Fibroblast of lung (primary cell): ENCODE data around the gene STARD7. TPM values are rescaled to one million over a fixed set of nuclear protein-coding genes. Genes with fewer than 3 reads are reported as not detected.

Experiments used
- DNase-seq, 2 donors: peaks; one replicate each; pipeline versions ENCODE4 v3.0.0 to v3.0.0-alpha.2; 2010; ENCODE audit warnings: low read depth in 2 of 2
- H2AFZ ChIP-seq: 2 replicates; pipeline ENCODE4 v1.5.1; 2012; ENCODE audit warnings: low read length, control low read depth, inconsistent platforms
- H3K27ac ChIP-seq: 2 replicates; pipeline ENCODE4 v1.5.1; 2011; ENCODE audit warnings: low read length, control low read depth; ENCODE audit not compliant: insufficient read depth
- H3K27me3 ChIP-seq: 2 replicates; pipeline ENCODE4 v1.5.1; 2011; ENCODE audit warnings: mild to moderate bottlenecking, low read length; ENCODE audit not compliant: control insufficient read depth, insufficient read depth
- H3K36me3 ChIP-seq: 2 replicates; pipeline ENCODE4 v1.5.1; 2011; ENCODE audit warnings: low read length; ENCODE audit not compliant: control insufficient read depth, insufficient read depth
- H3K4me1 ChIP-seq: 2 replicates; pipeline ENCODE4 v1.5.1; 2011; ENCODE audit warnings: low read length; ENCODE audit not compliant: control insufficient read depth, insufficient read depth; ENCODE audit errors: extremely low read depth
- H3K4me2 ChIP-seq: 2 replicates; pipeline ENCODE4 v1.5.1; 2011; ENCODE audit warnings: low read length, control low read depth; ENCODE audit not compliant: insufficient read depth; ENCODE audit errors: extremely low read depth
- H3K4me3 ChIP-seq, 4 experiments: fragments of 200-600 bp in 1 of 4; sonication (generic) in 1 of 4; replicated peaks in 1 of 4; 2 replicates each; pipeline ENCODE4 v1.5.1; 2011 to 2016; ENCODE audit warnings: low read length in 4 of 4, low read depth in 3 of 4, mild to moderate bottlenecking in 3 of 4, control low read depth in 2 of 4, inconsistent platforms in 1 of 4, mixed read lengths in 1 of 4; ENCODE audit not compliant: insufficient read depth in 1 of 4; ENCODE audit errors: control extremely low read depth in 1 of 4
- H3K79me2 ChIP-seq: 2 replicates; pipeline ENCODE4 v1.5.1; 2012; ENCODE audit warnings: mild to moderate bottlenecking, low read length, inconsistent platforms; ENCODE audit not compliant: control insufficient read depth, insufficient read depth
- H3K9ac ChIP-seq: 2 replicates; pipeline ENCODE4 v1.5.1; 2011; ENCODE audit warnings: mild to moderate bottlenecking, low read length, control low read depth; ENCODE audit not compliant: insufficient read depth
- H3K9me3 ChIP-seq: 2 replicates; pipeline ENCODE4 v1.5.1; 2012; ENCODE audit warnings: low read depth, low read length; ENCODE audit not compliant: control insufficient read depth, insufficient read depth
- H4K20me1 ChIP-seq: 2 replicates; pipeline ENCODE4 v1.5.1; 2011; ENCODE audit warnings: low read length; ENCODE audit not compliant: control insufficient read depth, insufficient read depth; ENCODE audit errors: extremely low read depth
- EZH2 ChIP-seq: IDR thresholded peaks from 2 replicates; pipeline ENCODE4 v1.5.1; 2012; ENCODE audit warnings: low read length, control low read depth, mild to moderate bottlenecking; ENCODE audit errors: missing control alignments
- polyA plus RNA-seq, 2 donors: library from polyadenylated mRNA; depleted of rRNA in 1 of 2; stranded (reverse) in 1 of 2; unstranded in 1 of 2; fragments of >200 nt; gene quantifications; 2 replicates each; pipeline ENCODE4 v1.2.1, GENCODE V29; 2011 to 2012; ENCODE audit warnings: missing spikeins in 1 of 2
- total RNA-seq: library from RNA; depleted of rRNA; stranded (reverse); fragments of >200 nt; gene quantifications from 2 replicates; pipeline ENCODE4 v1.2.1, GENCODE V29; 2014
- TF ChIP-seq, protein P1 (sequence below), 2 donors: IDR thresholded peaks in 1 of 2; conservative IDR thresholded peaks in 1 of 2; 1 replicate in 1 of 2; 2 replicates in 1 of 2; pipeline ENCODE4 v1.5.1; 2011 to 2012; ENCODE audit warnings: low read length in 2 of 2, control low read depth in 1 of 2, inconsistent platforms in 1 of 2, low read depth in 1 of 2, mild to moderate bottlenecking in 1 of 2

STARD7 gene
- total and polyA plus RNA-seq, 2 donors (not counting 1 experiment from before 2014, with no cell fraction given), result 109 to 121 TPM

DNA sequence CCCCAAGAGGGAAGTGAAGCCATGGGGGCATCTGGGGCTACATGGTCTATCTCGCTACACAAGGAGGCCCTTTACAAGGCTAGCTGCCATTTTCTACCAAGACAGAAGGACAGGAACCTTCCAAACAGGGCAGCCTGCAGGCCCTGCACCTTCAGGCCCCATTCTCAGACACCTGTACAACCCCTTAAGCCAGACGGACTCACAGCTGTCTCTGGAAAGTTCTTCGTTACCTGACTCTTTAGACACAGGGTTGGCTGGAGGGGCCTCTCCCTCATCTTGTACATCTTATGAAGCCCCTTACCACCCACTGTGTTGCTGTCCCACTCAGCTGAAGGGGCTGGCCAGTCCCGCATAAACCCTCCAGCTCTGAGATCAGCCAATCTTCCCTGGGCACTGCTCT, 40.0 kb upstream of the STARD7 start:
- Histone ChIP-seq H2AFZ (no peak overlapping the region), H3K9me3 (no peaks in the 10 kb centered on the region), H4K20me1 (no peaks in the 10 kb centered on the region), H3K27me3 (no peaks in the 10 kb centered on the region), H3K9ac (no peak overlapping the region), H3K4me3 (no peak overlapping the region), H3K79me2 (no peaks in the 10 kb centered on the region), H3K4me2 (no peak overlapping the region), H3K4me1 (peaks cover 18% of the 10 kb centered on the region), H3K27ac (no peak overlapping the region), H3K36me3 (peaks cover 6% of the 10 kb centered on the region)
- TF ChIP-seq, protein P1, sequence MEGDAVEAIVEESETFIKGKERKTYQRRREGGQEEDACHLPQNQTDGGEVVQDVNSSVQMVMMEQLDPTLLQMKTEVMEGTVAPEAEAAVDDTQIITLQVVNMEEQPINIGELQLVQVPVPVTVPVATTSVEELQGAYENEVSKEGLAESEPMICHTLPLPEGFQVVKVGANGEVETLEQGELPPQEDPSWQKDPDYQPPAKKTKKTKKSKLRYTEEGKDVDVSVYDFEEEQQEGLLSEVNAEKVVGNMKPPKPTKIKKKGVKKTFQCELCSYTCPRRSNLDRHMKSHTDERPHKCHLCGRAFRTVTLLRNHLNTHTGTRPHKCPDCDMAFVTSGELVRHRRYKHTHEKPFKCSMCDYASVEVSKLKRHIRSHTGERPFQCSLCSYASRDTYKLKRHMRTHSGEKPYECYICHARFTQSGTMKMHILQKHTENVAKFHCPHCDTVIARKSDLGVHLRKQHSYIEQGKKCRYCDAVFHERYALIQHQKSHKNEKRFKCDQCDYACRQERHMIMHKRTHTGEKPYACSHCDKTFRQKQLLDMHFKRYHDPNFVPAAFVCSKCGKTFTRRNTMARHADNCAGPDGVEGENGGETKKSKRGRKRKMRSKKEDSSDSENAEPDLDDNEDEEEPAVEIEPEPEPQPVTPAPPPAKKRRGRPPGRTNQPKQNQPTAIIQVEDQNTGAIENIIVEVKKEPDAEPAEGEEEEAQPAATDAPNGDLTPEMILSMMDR (conservative IDR thresholded peaks at IDR 0.05 in 1 of 2, IDR thresholded peaks at IDR 0.05 in 1 of 2; ENCODE audit: low read depth in 1 of 2, low read length in 2 of 2), result no peak
- TF ChIP-seq EZH2, result no peak
- DNase-seq, result no peak

- TF ChIP-seq, protein P1 (conservative IDR thresholded peaks at IDR 0.05 in 1 of 2, IDR thresholded peaks at IDR 0.05 in 1 of 2; ENCODE audit: low read depth in 1 of 2, low read length in 2 of 2), result no peak
- no peak for TF ChIP-seq EZH2
- no peak overlapping the region for H3K4me3 ChIP-seq
- no peak overlapping the region for H3K4me2 ChIP-seq
- no peaks in the 10 kb centered on the region for H3K79me2 ChIP-seq
- peaks cover 18% of the 10 kb centered on the region for H3K4me1 ChIP-seq
- H4K20me1 ChIP-seq, result no peaks in the 10 kb centered on the region
- no peak overlapping the region for H3K9ac ChIP-seq
- peaks cover 2% of the 10 kb centered on the region for H3K36me3 ChIP-seq
- H3K27me3 ChIP-seq, result no peaks in the 10 kb centered on the region
- no peak overlapping the region for H3K27ac ChIP-seq
- no peak for DNase-seq
- no peak overlapping the region for H2AFZ ChIP-seq
- no peaks in the 10 kb centered on the region for H3K9me3 ChIP-seq
Measured at GRCh38 chr2:96247896-96248295, 39.3 kb upstream of the STARD7 start.

GRCh38 chr2:96247009-96247408, 38.4 kb upstream of the STARD7 start:
- Histone ChIP-seq H3K9me3 (no peaks in the 10 kb centered on the region), H3K4me2 (no peak overlapping the region), H4K20me1 (no peaks in the 10 kb centered on the region), H3K36me3 (peaks cover 2% of the 10 kb centered on the region), H3K4me1 (peaks cover 15% of the 10 kb centered on the region), H3K27me3 (no peaks in the 10 kb centered on the region), H3K79me2 (no peaks in the 10 kb centered on the region), H3K9ac (no peak overlapping the region), H3K4me3 (no peak overlapping the region), H3K27ac (no peak overlapping the region), H2AFZ (no peak overlapping the region)
- TF ChIP-seq EZH2, result no peak
- no peak for DNase-seq
